AG04449 (cell line): ENCODE data around the gene RER1.

ENCODE experiments used
- CTCF ChIA-PET: fragments of 350-600 bp; formaldehyde crosslinking; extraction: SDS; loops from one replicate; lab custom pipeline; 2021; ENCODE audit warnings: antibody characterized with exemption; lab: Yijun Ruan, JAX
- POLR2A ChIA-PET: fragments of 400-600, 350-600 bp; formaldehyde crosslinking; extraction: SDS; loops from one replicate; lab custom pipeline; 2020; ENCODE audit warnings: antibody characterized with exemption, inconsistent platforms; lab: Yijun Ruan, JAX
- DNase-seq: peaks from one replicate; pipeline ENCODE4 v3.0.0-alpha.2; 2010; ENCODE audit warnings: low read depth, low spot score
- H3K4me3 ChIP-seq: 2 replicates; pipeline ENCODE4 v1.5.1; 2011; ENCODE audit warnings: low read depth, mild to moderate bottlenecking, control low read depth, low read length
- TF ChIP-seq, protein P1 (sequence below): IDR thresholded peaks from one replicate; pipeline ENCODE4 v1.5.1; 2011; ENCODE audit warnings: mild to moderate bottlenecking, moderate library complexity, low read length, control low read depth, inconsistent platforms; ENCODE audit not compliant: insufficient read depth; ENCODE audit errors: missing control alignments

Gene RER1

GRCh38 chr1:2391041-2391930, at the start of gene RER1, which contains the start of gene MORN1:
Gene RER1 (plus strand): TSS chr1:2391841. CDS start chr1:2395791, 3,950 bp downstream.
Gene MORN1 (minus strand): TSS chr1:2391554. CDS start chr1:2391533, 21 bp downstream.
- POLR2A ChIA-PET: interaction anchor here (0.7 to 1.9 kb wide), 14 partner anchors 9 to 196 kb away, joined by 3 to 7 read pairs (median 4); partner anchors contain the start of genes FAAP20, PEX10 and SKI
- DNase-seq: peak; percentile 85
- TF ChIP-seq, protein P1, sequence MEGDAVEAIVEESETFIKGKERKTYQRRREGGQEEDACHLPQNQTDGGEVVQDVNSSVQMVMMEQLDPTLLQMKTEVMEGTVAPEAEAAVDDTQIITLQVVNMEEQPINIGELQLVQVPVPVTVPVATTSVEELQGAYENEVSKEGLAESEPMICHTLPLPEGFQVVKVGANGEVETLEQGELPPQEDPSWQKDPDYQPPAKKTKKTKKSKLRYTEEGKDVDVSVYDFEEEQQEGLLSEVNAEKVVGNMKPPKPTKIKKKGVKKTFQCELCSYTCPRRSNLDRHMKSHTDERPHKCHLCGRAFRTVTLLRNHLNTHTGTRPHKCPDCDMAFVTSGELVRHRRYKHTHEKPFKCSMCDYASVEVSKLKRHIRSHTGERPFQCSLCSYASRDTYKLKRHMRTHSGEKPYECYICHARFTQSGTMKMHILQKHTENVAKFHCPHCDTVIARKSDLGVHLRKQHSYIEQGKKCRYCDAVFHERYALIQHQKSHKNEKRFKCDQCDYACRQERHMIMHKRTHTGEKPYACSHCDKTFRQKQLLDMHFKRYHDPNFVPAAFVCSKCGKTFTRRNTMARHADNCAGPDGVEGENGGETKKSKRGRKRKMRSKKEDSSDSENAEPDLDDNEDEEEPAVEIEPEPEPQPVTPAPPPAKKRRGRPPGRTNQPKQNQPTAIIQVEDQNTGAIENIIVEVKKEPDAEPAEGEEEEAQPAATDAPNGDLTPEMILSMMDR: no peak
- peak within 1 kb of the TSS; percentile 87 for H3K4me3 ChIP-seq
- CTCF ChIA-PET: interaction anchor here (0.8 to 21.2 kb wide), 4 partner anchors 11 to 217 kb away, joined by 3 to 891 read pairs (median 28); partner anchors contain the start of gene FAAP20

- H3K4me3 ChIP-seq: no peak overlapping the region
- CTCF ChIA-PET: interaction anchor here (1.8 kb wide), 1 partner anchor 9 kb away, joined by 5 read pairs; no protein-coding TSS in a partner anchor
- TF ChIP-seq, protein P1: no peak
- POLR2A ChIA-PET: no interaction called here
- DNase-seq: no peak
Observed at GRCh38 chr1:2342384-2343022, 49.1 kb upstream of the RER1 start.

GRCh38 chr1:2343023-2343935, 48.4 kb upstream of the RER1 start:
- CTCF ChIA-PET: interaction anchor here (1.8 kb wide), 1 partner anchor 8 kb away, joined by 5 read pairs; no protein-coding TSS in a partner anchor

DNA sequence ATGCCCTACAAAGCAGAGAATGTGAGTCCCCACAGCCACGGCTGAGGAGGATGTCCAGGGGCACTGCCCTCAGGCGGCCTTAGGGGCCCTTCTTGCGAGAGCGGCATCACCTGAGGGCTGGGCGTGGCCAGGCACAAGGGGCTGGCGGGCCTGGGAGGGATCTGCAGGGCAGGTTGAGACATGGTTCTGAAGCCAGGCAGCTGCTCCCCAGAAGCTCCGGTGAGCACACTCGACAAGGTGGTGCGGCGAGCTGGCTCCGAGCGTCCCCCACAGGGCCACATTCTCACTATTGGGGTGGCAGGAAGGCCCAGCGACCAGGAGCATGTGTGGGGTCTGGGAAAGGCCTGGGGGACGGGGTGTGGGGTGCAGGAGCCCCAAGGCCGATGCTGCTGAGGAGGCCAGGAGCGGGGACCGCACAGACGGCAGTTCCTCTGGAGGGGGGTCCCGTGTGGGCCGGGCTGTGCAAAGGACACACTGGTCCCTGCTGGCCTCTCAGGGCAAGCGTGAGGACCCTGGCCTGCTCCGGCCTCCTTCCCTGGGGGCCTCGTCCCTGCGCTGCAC, 47.4 kb upstream of the RER1 start:
- TF ChIP-seq, protein P1: no peak
- DNase-seq: no peak
- CTCF ChIA-PET: no interaction called here
- no peak overlapping the region for H3K4me3 ChIP-seq
- POLR2A ChIA-PET: no interaction called here

More at GRCh38 chr1:2343023-2343935, 48.4 kb upstream of the RER1 start:
- POLR2A ChIA-PET: no interaction called here
- TF ChIP-seq, protein P1: no peak
- DNase-seq: no peak
- H3K4me3 ChIP-seq: no peak overlapping the region

DNA sequence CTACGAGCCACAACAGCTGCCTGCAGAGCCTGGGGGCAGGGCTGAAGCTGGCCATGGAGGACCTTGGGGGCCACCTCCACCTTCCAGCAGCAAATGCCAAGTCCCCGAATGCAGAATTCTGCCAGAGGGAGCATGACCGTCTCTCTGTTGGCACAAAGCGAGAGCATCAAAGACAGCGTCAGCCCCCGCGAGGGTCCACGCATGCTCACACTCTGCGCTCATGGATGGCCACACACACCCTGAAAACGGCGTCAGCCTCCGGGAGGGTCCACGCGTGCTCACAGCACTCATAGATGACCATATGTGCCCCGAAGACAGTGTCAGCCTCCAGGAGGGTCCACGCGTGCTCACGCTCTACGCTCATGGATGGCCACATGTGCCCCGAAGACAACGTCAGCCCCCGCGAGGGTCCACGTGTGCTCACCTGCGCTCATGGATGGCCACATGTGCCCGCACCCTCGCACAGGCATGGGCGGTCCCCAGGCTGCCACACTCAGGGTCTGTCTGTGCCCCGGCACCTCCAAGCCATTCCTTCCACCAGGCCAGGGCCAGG, 46.8 kb upstream of the RER1 start:
- TF ChIP-seq, protein P1: no peak
- CTCF ChIA-PET: no interaction called here
- DNase-seq: no peak
- POLR2A ChIA-PET: no interaction called here
- H3K4me3 ChIP-seq: no peak overlapping the region
